ENCODE measurements around the gene CHCHD3. TPM values are rescaled to one million over a fixed set of nuclear protein-coding genes. Genes with fewer than 3 reads are reported as not detected.

Gene CHCHD3
- total and polyA plus RNA-seq, 7 experiments from 2014 or later: 25.6 to 49.7 (median 38.6) TPM

DNA sequence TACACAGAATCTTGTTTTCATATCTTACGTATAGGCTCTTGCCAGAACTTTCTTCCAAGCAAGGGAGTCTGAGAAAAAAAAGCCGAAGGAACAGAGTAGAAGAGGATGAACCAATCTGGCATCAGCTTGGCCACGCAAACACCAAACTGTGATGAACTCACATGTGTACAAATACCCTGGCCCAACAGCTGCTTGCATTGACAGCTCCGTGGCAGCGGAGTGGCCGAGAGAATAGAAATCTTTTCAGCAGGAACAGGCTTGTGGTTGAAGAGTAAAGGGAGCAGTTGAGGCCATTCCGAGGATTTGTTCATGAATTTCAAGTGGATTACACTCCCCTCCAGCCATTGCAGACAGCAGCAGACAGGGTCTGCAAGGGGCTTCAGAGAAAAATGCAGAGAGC lies 331.8 kb downstream of the CHCHD3 start:
- no peaks in the 10 kb centered on the region for H3K9me3 ChIP-seq (ENCODE audit: control insufficient read depth in 2 of 3, low read length in 3 of 3)
- peaks cover 0 to 5% (median 0%) of the 10 kb centered on the region in 7 donors for H3K4me1 Mint-ChIP-seq
- H3K9me3 Mint-ChIP-seq: peaks cover 0 to 3% (median 2%) of the 10 kb centered on the region in 11 donors
- H3K27me3 ChIP-seq (ENCODE audit: control insufficient read depth in 2 of 2, insufficient read depth in 2 of 2, low read length in 2 of 2): no peaks in the 10 kb centered on the region
- ChIA-PET CTCF (no interaction called here), POLR2A (no interaction called here)
- no peak for DNase-seq
- no peak overlapping the region for H3K27ac Mint-ChIP-seq
- peaks cover 0 to 8% (median 0%) of the 10 kb centered on the region in 5 donors for H3K36me3 Mint-ChIP-seq
- peaks cover 0 to 14% (median 4%) of the 10 kb centered on the region in 5 donors for H3K27me3 Mint-ChIP-seq
- H3K36me3 ChIP-seq (ENCODE audit: control insufficient read depth in 2 of 3, insufficient read depth in 3 of 3, low read length in 3 of 3): no peaks in the 10 kb centered on the region
- intact Hi-C loops (cut with micrococcal nuclease): no loop called here
- no peak overlapping the region for H3K27ac ChIP-seq (ENCODE audit: low read depth, low read length)
- H3K4me1 ChIP-seq (ENCODE audit: control insufficient read depth in 2 of 2, insufficient read depth in 2 of 2, low read length in 2 of 2): no peaks in the 10 kb centered on the region
- no peak overlapping the region for H3K4me3 ChIP-seq (ENCODE audit: low read length)
- no peak for ATAC-seq
- peak overlapping the region in 2 of 10 donors; percentile 27 to 30 for H3K4me3 Mint-ChIP-seq

DNA sequence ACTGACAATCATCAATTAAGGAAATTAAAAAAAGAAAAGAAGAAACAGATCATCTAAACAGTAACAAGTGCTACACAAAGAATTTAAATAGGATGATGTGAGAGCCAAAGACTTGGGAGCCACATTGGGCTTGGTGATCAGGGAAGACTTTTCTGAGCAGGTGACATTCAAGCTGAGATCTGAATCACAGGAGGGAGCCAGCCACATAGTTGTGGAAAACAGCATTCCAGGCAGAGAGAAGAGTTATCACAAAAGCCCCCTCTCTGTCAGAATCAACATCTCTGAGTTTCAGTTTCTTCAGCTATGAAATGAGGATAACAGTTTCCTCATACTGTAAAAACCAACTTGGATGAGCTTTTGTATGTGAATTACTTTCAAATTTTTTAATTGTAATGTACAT lies 336.4 kb downstream of the CHCHD3 start:
- H3K4me1 Mint-ChIP-seq: peaks cover 0 to 3% (median 0%) of the 10 kb centered on the region in 7 donors
- ChIA-PET POLR2A (interaction anchor here (0.5 kb wide), 1 partner anchor 22 kb away, joined by 4 read pairs; no protein-coding TSS in a partner anchor), CTCF (no interaction called here)

DNA sequence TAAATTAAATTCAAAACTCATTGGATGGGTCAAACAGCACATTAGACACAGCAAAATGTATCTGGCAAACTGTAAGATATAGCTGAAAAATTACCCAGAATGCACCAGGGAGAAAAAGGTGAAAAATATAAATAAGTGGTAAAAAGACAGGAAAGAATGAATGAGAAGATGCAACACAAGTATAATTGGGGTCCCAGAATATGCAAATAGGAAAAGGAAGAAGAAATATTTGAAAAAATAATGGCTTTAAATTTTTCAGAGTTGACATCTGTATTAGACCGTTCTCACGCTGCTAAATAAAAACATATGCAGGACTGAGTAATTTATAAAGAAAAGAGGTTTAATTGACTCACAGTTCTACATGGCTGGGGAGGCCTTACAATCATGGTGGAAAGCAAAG lies 337.9 kb downstream of the CHCHD3 start:
- intact Hi-C loops (cut with micrococcal nuclease): no loop called here
- no peak overlapping the region for H3K4me3 Mint-ChIP-seq
- Histone ChIP-seq H3K27me3 (ENCODE audit: control insufficient read depth in 2 of 2, insufficient read depth in 2 of 2, low read length in 2 of 2) (no peaks in the 10 kb centered on the region), H3K9me3 (ENCODE audit: control insufficient read depth in 2 of 3, low read length in 3 of 3) (peaks cover 0 to 12% (median 0%) of the 10 kb centered on the region in 3 experiments), H3K36me3 (ENCODE audit: control insufficient read depth in 2 of 3, insufficient read depth in 3 of 3, low read length in 3 of 3) (no peaks in the 10 kb centered on the region), H3K4me3 (ENCODE audit: low read length) (no peak overlapping the region), H3K4me1 (ENCODE audit: control insufficient read depth in 2 of 2, insufficient read depth in 2 of 2, low read length in 2 of 2) (no peaks in the 10 kb centered on the region), H3K27ac (ENCODE audit: low read depth, low read length) (no peak overlapping the region)
- POLR2A ChIA-PET: no interaction called here
- CTCF ChIA-PET: no interaction called here
- H3K27ac Mint-ChIP-seq: no peak overlapping the region
- no peak for DNase-seq
- peaks cover 3 to 10% (median 7%) of the 10 kb centered on the region in 5 donors for H3K27me3 Mint-ChIP-seq
- H3K4me1 Mint-ChIP-seq: no peaks in the 10 kb centered on the region
- H3K36me3 Mint-ChIP-seq: peaks cover 0 to 13% (median 8%) of the 10 kb centered on the region in 5 donors
- H3K9me3 Mint-ChIP-seq: peaks cover 2 to 29% (median 14%) of the 10 kb centered on the region in 11 donors
- no peak for ATAC-seq

More for the DNA sequence above, 336.4 kb downstream of the CHCHD3 start:
- peaks cover 0 to 12% (median 0%) of the 10 kb centered on the region in 3 experiments for H3K9me3 ChIP-seq (ENCODE audit: control insufficient read depth in 2 of 3, low read length in 3 of 3)
- DNase-seq: no peak
- no peak overlapping the region for H3K4me3 ChIP-seq (ENCODE audit: low read length)
- H3K9me3 Mint-ChIP-seq: peaks cover 2 to 29% (median 14%) of the 10 kb centered on the region in 11 donors
- H3K4me1 ChIP-seq (ENCODE audit: control insufficient read depth in 2 of 2, insufficient read depth in 2 of 2, low read length in 2 of 2): no peaks in the 10 kb centered on the region
- H3K27me3 Mint-ChIP-seq: peaks cover 0 to 12% (median 4%) of the 10 kb centered on the region in 5 donors
- H3K4me3 Mint-ChIP-seq: no peak overlapping the region
- peaks cover 0 to 13% (median 8%) of the 10 kb centered on the region in 5 donors for H3K36me3 Mint-ChIP-seq
- intact Hi-C loops (cut with micrococcal nuclease): no loop called here
- H3K27me3 ChIP-seq (ENCODE audit: control insufficient read depth in 2 of 2, insufficient read depth in 2 of 2, low read length in 2 of 2): no peaks in the 10 kb centered on the region
- no peak overlapping the region for H3K27ac ChIP-seq (ENCODE audit: low read depth, low read length)
- ATAC-seq: no peak
- no peaks in the 10 kb centered on the region for H3K36me3 ChIP-seq (ENCODE audit: control insufficient read depth in 2 of 3, insufficient read depth in 3 of 3, low read length in 3 of 3)
- H3K27ac Mint-ChIP-seq: no peak overlapping the region

DNA sequence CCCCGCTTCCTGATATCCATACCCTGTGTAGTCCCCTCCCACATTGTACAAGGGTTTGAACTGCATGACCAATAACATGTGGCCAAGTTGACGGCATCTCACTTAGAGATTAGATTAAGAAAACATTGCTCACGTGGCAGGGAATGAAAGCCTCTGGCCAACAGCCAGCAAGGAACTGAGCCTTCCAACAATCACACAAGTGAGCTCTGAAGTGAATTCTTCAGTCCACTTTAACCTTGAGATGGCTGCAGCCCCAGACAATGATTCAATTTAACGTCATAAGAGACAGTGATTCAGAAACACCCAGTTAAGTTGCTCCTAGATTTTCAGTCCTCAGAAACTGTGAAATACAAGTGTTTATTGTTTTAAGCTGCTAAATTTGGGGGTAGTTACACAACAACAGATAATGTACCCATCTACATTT lies 339.7 kb downstream of the CHCHD3 start:
- ChIA-PET POLR2A (no interaction called here), CTCF (no interaction called here)
- H3K9me3 ChIP-seq (ENCODE audit: control insufficient read depth in 2 of 3, low read length in 3 of 3): peaks cover 0 to 12% (median 0%) of the 10 kb centered on the region in 3 experiments
- DNase-seq: no peak
- H3K4me1 ChIP-seq (ENCODE audit: control insufficient read depth in 2 of 2, insufficient read depth in 2 of 2, low read length in 2 of 2): no peaks in the 10 kb centered on the region
- Mint-ChIP-seq H3K27me3 (peaks cover 4 to 11% (median 10%) of the 10 kb centered on the region in 5 donors), H3K36me3 (peaks cover 0 to 13% (median 7%) of the 10 kb centered on the region in 5 donors), H3K27ac (no peak overlapping the region), H3K9me3 (peaks cover 2 to 29% (median 14%) of the 10 kb centered on the region in 11 donors), H3K4me1 (peaks cover 0 to 3% (median 0%) of the 10 kb centered on the region in 7 donors), H3K4me3 (no peak overlapping the region)
- no peak overlapping the region for H3K27ac ChIP-seq (ENCODE audit: low read depth, low read length)
- intact Hi-C loops (cut with micrococcal nuclease): no loop called here
- H3K4me3 ChIP-seq (ENCODE audit: low read length): no peak overlapping the region
- H3K27me3 ChIP-seq (ENCODE audit: control insufficient read depth in 2 of 2, insufficient read depth in 2 of 2, low read length in 2 of 2): no peaks in the 10 kb centered on the region
- no peak for ATAC-seq
- no peaks in the 10 kb centered on the region for H3K36me3 ChIP-seq (ENCODE audit: control insufficient read depth in 2 of 3, insufficient read depth in 3 of 3, low read length in 3 of 3)

DNA sequence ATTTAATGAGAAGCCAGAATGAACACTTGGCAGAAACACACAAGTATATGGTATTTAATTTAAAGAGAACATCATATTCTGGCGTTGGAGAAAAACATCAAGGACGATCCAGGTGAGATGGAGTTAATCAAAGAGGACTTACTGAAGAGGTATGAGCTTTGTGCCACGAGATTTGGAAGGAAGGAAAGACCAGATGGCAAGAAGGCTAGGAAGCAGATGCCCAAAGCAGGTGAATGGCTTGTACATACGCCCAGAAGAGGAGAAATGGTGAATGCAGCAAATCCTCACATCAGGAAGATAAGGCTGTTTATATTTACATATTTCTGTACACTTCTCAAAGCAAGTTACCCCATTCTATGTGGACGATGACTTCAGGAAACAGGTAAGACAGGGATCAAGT lies 341.7 kb downstream of the CHCHD3 start:
- H3K4me3 ChIP-seq (ENCODE audit: low read length): no peak overlapping the region
- no peaks in the 10 kb centered on the region for H3K4me1 ChIP-seq (ENCODE audit: control insufficient read depth in 2 of 2, insufficient read depth in 2 of 2, low read length in 2 of 2)
- H3K9me3 Mint-ChIP-seq: peaks cover 0 to 29% (median 13%) of the 10 kb centered on the region in 11 donors
- H3K4me1 Mint-ChIP-seq: peaks cover 0 to 3% (median 0%) of the 10 kb centered on the region in 7 donors
- intact Hi-C loops (cut with micrococcal nuclease): no loop called here
- POLR2A ChIA-PET: no interaction called here
- DNase-seq (no peak), ATAC-seq (no peak)
- no peak overlapping the region for H3K4me3 Mint-ChIP-seq
- no peak overlapping the region for H3K27ac Mint-ChIP-seq
- CTCF ChIA-PET: no interaction called here
- no peaks in the 10 kb centered on the region for H3K27me3 ChIP-seq (ENCODE audit: control insufficient read depth in 2 of 2, insufficient read depth in 2 of 2, low read length in 2 of 2)
- peaks cover 0 to 12% (median 0%) of the 10 kb centered on the region in 3 experiments for H3K9me3 ChIP-seq (ENCODE audit: control insufficient read depth in 2 of 3, low read length in 3 of 3)
- H3K36me3 ChIP-seq (ENCODE audit: control insufficient read depth in 2 of 3, insufficient read depth in 3 of 3, low read length in 3 of 3): no peaks in the 10 kb centered on the region
- peaks cover 0 to 13% (median 7%) of the 10 kb centered on the region in 5 donors for H3K36me3 Mint-ChIP-seq
- H3K27me3 Mint-ChIP-seq: peaks cover 4 to 18% (median 10%) of the 10 kb centered on the region in 5 donors
- H3K27ac ChIP-seq (ENCODE audit: low read depth, low read length): no peak overlapping the region

DNA sequence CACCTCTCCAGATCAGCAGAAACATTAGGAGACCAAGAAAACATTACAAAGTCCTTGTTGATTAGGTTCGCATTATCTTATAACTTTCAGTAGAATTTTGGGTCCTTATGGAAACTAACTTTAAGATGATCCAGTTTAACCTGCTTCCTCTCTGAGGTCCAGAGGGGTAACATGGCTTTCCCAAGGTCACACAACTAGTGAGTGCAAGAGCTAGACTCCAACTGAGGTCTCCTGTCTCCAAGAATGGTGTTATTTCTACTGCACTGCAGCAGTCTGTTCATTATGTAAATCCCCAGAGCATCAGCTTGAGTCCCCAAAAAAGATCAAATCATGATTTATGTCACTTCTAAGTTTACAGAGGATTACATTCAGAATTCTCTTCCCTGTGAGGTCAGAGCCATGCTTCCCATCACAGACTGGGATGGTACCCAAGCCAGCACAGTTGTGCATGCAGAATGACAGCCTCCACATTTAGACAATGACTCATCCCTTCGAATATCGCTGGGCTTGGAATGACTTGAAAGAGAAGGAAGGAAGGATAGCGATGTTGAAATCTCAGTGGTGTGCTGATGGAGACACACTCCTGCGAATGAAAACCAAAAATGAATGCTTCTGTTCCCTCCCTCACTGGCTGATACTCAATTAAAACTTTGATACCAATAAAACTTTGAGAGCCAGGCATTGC lies 342.5 kb downstream of the CHCHD3 start:
- Histone ChIP-seq H3K27me3 (ENCODE audit: control insufficient read depth in 2 of 2, insufficient read depth in 2 of 2, low read length in 2 of 2) (no peaks in the 10 kb centered on the region), H3K4me3 (ENCODE audit: low read length) (no peak overlapping the region), H3K27ac (ENCODE audit: low read depth, low read length) (no peak overlapping the region), H3K36me3 (ENCODE audit: control insufficient read depth in 2 of 3, insufficient read depth in 3 of 3, low read length in 3 of 3) (no peaks in the 10 kb centered on the region), H3K4me1 (ENCODE audit: control insufficient read depth in 2 of 2, insufficient read depth in 2 of 2, low read length in 2 of 2) (no peaks in the 10 kb centered on the region), H3K9me3 (ENCODE audit: control insufficient read depth in 2 of 3, low read length in 3 of 3) (peaks cover 0 to 11% (median 0%) of the 10 kb centered on the region in 3 experiments)
- CTCF ChIA-PET: no interaction called here
- Mint-ChIP-seq H3K36me3 (peaks cover 0 to 13% (median 7%) of the 10 kb centered on the region in 5 donors), H3K27ac (no peak overlapping the region), H3K4me1 (peaks cover 0 to 3% (median 0%) of the 10 kb centered on the region in 7 donors), H3K4me3 (no peak overlapping the region), H3K27me3 (peaks cover 4 to 18% (median 10%) of the 10 kb centered on the region in 5 donors), H3K9me3 (peaks cover 0 to 25% (median 12%) of the 10 kb centered on the region in 11 donors)
- DNase-seq (no peak), ATAC-seq (no peak)
- intact Hi-C loops (cut with micrococcal nuclease): no loop called here
- POLR2A ChIA-PET: no interaction called here
